Superior temporal gyrus (tissue), 1 donor: ENCODE results near the gene EXOC8.

Experiments used
- DNase-seq: peaks from one replicate; pipeline ENCODE4 v3.0.0-alpha.2; 2016; ENCODE audit errors: extremely low spot score

Gene EXOC8

DNA sequence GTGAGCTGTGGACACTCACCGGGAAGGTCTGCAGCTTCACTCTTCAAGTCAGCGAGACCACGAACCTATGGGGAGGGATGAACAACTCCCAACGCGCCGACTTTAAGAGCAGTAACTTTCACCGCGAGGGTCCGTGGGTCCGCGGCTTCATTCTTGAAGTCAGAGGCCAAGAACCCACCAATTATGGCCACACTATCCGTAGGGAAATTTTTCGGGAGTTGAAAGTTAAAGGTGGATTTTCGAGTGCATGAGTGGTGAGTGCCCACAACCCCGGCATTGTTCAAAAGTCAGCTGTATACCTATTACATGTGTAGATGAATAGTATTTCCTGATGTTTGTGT lies 19.7 kb downstream of the EXOC8 start:
- DNase-seq = no peak

DNA sequence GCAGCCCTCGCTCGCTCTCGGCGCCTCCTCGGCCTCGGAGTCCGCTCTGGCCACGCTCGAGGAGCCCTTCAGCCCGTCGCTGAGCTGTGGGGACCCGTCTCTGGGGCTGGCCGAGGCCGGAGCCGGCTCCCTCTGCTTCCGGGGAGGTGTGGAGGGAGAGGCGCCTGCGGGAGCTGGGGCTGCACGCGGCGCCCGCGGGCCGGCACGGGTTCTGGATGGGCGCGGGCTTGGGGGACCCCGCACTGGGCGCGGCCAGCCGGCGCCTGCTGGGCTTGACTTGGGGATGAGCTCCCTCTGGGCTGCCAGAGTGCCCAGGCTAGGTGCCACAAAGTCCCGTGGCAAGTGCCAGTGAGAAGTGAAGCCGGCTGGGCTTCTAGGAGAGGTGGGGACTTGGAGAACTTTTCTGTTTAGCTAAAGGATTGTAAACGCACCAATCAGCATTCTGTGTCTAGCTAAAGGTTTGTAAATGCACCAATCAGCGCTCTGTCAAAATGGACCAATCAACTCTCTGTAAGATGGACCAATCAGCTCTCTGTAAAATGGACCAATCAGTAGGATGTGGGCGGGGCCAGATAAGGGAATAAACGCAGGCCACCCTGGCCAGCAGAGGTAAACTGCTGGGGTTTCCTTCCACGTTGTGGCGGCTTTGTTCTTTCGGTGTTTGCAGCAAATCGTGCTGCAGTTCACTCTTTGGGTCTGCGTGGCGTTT lies 20.2 kb downstream of the EXOC8 start:
- DNase-seq = no peak

DNA sequence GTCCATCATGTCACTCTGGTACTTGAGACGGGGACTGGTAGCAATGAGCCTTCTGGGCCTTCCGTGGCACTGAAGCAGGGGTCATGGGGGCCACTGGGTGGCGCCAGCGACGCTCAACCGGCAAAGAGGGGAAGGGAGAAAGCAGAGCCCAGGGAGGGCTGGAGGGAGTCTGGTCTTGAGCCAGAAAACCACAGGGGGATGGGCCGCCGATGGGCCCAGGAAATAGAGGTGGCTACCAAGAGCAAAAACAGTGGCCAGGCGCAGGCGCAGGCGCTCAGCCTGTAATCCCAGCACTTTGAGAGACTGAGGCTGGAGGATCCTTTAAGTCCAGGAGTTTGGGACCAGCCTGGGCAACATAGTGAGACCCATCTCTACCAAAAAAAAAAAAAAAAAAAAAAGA lies 21.8 kb downstream of the EXOC8 start:
- no peak for DNase-seq

DNA sequence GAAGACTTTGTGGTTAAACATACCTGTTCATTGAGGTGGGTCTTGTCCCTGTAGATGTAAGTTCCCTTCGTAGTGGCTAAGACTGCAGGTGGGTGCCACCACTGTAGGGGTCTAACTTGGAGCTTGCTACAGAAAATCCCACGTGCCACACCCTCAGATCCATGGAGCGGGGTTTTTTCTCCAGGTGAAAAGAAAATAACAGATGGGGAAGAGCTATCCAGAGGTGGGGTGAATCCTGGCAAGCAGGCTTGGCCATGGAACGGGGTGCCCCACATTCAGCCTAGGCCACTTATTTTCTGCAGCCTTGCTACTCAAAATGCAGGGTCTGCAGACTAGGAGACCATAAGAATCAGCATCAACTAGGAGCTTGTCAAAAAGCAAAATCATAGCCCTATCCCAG lies 24.0 kb downstream of the EXOC8 start:
- DNase-seq = no peak

DNA sequence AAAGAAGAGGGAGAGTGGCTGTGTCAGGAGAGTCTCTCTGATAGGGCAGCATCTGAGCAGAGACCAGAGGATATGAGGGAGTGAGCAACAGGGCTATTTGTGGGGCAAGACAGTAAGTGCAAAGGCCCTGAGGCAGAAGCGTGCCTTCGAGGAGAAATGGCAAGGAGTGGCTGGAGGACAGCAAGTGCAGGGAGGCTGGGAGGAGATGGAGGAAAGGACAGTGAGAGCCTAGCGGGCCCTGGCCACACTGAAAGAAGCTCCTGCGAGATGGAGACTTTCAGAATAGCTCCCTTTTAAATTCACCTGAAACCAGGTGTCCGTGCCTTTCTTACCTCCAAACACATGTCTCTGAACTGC lies 25.2 kb downstream of the EXOC8 start:
- DNase-seq = no peak

DNA sequence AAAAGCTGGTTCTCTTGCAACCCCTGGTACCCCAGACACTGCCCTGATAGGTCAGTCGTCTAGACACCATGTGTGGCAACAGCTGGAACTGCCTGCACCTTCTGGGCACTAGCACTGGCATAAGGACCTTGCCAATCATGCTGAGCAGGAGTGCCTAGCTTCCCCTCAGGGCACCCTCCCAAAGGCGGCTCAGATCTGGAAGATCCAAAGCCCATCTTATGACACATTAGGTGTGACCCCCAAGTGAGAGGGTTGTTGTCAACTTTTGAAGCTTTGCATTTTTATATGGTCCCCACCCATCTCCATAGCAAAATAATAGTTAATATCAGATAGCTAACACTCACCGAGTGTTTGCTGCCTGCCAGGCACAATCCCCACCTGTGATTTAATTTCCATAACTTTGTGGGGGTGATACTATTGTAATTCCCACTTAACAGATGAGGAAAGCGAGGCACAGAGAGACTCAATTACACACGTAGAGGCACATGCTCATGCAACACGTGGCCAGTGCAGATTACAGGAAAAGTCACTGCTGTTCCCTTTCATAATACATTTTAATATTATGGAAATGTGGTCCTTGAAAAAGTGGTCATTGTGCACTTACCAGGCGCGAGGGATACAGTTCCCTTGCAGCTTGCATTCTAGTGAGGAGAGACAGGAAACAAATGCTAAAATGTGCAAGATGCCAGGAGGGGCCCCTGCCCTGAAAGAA lies 25.8 kb downstream of the EXOC8 start:
- no peak for DNase-seq

DNA sequence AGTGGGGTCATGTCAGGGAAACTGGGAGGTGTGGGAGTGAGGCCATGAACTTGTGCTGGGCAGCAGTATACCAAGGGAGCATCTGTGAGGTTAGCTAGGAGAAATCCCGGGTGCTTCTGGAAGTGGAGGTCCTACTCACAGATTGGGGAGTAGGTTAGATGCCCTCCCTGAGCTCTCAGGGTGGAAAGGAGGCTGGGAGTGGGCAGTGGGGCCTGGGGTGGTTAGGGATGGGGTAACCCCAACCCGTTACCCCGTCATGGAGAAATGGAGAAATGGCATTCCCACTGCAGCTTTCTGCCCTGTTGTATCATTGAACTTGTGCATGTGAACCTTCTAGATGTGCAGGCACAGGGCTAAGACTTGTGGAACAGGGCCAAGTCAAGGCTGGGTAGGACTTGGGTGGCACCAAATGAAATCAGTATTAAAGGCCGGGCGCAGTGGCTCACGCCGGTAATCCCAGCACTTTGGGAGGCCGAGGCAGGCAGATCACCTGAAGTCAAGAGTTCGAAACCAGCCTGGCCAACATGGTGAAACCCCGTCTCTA lies 27.2 kb downstream of the EXOC8 start:
- DNase-seq = no peak

DNA sequence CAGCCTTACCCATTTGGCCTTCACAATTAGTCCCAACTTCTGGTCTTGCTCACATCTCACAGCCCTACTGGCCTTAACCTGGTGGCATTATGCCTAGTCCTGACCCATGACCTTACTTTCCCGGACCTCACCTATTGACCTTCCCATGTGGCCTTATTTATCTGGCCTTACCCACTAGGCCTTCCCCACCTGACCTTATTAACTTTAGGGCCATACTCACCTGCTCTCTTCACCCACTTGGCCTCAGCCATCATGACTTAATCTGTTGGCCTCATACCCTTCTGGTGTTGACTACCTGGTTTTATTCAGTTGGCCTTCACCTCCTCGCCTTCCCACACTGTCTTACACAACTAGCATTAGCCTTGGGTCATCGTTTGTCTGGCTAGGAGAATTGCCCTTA lies 35.7 kb downstream of the EXOC8 start:
- no peak for DNase-seq

DNA sequence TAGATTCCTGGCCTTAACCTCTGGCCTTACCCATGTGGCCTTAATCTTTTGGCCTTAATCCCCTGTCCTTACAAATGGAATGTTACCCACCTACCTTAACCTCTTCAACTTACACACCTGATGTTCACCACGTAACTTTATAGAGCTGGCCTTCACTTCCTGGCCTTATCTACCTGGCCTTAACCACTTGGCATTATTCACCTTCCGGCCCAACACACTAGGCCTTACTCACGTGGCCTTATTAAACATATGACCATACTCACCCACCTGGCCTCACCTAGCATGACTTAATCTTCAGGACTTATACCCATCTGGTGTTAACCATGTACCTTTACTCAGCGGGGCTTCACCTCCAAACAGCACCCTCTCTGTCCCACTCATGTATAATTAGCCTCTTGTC lies 41.7 kb downstream of the EXOC8 start:
- DNase-seq = no peak

DNA sequence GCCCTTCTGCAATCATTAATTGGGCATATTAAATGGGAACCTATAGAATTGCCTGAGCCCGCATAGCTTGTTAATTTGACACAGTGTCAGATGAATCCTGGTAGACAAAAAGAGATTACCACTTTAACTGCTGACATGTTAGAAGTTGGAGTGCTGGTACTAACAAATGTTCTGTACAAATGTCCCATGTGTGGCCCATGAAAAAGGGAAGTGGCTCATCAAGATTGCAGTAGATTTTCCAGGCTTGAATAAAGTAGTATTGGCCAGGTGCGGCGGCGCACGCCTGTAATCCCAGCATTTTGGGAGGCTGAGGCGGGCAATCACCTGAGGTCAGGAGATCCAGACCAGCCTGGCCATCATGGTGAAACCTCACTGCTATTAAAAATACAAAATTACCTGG lies 51.0 kb downstream of the EXOC8 start:
- DNase-seq = no peak

DNA sequence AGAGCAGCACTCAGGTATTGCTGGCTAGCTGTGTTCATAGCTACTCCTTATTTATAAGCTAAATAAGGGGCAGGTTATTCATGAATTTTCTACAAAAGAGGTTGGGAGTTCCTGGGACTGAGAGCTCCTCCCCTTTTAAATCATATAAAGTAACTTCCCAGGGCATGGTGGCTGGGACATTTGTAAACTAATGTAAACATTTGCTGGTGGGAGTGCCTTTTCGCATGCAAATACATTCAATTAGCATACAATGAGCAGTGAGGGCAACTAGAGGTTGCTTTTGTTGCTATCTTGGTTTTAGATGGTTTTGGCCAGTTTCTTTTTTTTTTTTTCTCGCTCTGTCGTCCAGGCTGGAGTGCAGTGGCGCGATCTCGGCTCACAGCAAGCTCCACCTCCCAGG lies 53.2 kb downstream of the EXOC8 start:
- DNase-seq = no peak
